22Rv1 (cell line): ENCODE measurements around the gene NOX5.

ENCODE experiments used
- ZFX ChIP-seq: fragments of 450-650 bp; IDR thresholded peaks from 2 replicates; pipeline ENCODE4 v1.6.1; 2017; ENCODE audit warnings: antibody characterized with exemption, borderline replicate concordance
- TF ChIP-seq, protein P1 (sequence below): fragments of 450-650 bp; IDR thresholded peaks from 2 replicates; pipeline ENCODE4 v1.5.1; 2017; ENCODE audit warnings: mild to moderate bottlenecking

DNA sequence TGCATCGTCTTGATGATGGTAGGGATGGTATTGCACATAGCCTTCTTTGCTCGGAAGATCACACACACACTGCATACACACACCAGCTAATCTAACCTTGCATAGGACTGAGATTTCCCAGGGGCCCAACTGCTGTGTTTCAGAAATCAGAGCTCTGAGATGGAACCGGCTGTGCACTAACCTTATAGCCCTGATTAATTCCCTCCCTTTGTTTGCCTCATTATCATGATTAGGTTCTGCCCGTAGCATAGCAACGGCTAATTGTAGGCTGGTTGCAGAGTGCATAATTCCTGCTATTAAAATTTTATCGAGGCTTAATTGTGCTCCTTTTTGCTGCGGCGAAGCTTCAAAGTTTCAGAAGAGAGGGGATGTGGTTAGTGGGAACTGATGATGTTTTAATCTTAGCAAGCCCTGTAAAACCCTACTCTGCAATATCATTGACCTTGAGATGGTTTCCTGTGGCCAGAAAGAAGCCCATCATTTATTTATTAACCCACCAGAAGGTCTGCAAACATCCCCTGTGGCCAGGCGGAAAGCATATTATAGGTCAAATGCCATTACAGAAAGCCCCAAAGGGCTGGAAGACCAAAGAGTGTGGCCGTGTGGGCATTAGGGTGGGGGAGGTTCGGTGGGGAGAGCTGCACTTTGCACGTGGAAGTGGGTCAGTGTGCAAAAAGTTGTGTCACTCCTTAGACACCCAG is 89.7 kb downstream of the NOX5 start:
- TF ChIP-seq, protein P1, sequence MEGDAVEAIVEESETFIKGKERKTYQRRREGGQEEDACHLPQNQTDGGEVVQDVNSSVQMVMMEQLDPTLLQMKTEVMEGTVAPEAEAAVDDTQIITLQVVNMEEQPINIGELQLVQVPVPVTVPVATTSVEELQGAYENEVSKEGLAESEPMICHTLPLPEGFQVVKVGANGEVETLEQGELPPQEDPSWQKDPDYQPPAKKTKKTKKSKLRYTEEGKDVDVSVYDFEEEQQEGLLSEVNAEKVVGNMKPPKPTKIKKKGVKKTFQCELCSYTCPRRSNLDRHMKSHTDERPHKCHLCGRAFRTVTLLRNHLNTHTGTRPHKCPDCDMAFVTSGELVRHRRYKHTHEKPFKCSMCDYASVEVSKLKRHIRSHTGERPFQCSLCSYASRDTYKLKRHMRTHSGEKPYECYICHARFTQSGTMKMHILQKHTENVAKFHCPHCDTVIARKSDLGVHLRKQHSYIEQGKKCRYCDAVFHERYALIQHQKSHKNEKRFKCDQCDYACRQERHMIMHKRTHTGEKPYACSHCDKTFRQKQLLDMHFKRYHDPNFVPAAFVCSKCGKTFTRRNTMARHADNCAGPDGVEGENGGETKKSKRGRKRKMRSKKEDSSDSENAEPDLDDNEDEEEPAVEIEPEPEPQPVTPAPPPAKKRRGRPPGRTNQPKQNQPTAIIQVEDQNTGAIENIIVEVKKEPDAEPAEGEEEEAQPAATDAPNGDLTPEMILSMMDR = no peak
- TF ChIP-seq ZFX = no peak
